ENCODE measurements around the gene GUK1. TPM values are rescaled to one million over a fixed set of nuclear protein-coding genes. Genes with fewer than 3 reads are reported as not detected.

Gene GUK1
- total RNA-seq, 4 donors from 2014 or later = 124 to 406 (median 289) TPM

DNA sequence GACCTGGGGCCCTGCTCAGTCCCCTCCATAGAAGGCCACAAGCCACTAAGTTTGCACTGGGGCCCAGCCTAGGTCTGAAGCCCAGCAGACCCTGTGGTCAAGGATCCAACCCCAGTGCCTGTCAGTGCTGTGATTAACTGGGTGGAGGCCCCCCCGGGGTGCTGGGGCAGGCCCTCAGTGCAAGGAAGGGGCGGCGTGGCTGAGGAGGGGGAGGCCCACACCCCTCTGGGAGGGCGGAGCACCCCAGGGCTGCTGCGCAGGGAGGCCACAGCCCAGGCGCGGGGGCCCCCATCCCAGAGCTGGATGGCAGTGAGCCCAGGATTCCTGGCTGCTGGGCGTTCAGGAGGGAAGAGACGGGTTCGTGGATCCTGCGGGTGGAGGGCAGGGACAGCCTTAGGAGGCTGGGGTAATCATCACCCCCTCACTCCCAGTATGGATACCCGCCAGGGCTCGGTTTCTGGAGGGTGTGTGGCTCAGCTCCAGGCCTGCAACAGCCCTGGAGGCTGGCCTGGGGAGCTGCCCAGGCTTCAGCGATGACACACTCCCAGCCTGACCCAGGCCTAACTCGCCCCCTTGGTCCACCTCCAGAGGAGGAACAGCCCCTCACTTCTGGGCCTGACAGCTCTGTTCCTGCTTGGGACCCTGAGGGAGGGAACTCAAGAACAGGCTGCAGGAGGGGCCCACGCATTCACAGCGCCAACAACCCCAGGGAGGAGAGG lies 10.5 kb downstream of the GUK1 start:
- intact Hi-C loops (cut with DNase I; ENCODE audit: low total_unique reads) = no loop called here
- H3K4me3 ChIP-seq = peak overlapping the region in 1 of 2 donors; percentile 34
- H3K9me3 ChIP-seq = no peaks in the 10 kb centered on the region
- no peaks in the 10 kb centered on the region for H3K27me3 ChIP-seq
- H3K27ac ChIP-seq = peak overlapping the region; percentile 88 to 91
- DNase-seq = peak; percentile 92
- H3K36me3 ChIP-seq = no peaks in the 10 kb centered on the region
- peaks cover 16 to 36% of the 10 kb centered on the region in 2 donors for H3K4me1 ChIP-seq
- TF ChIP-seq, protein P1, sequence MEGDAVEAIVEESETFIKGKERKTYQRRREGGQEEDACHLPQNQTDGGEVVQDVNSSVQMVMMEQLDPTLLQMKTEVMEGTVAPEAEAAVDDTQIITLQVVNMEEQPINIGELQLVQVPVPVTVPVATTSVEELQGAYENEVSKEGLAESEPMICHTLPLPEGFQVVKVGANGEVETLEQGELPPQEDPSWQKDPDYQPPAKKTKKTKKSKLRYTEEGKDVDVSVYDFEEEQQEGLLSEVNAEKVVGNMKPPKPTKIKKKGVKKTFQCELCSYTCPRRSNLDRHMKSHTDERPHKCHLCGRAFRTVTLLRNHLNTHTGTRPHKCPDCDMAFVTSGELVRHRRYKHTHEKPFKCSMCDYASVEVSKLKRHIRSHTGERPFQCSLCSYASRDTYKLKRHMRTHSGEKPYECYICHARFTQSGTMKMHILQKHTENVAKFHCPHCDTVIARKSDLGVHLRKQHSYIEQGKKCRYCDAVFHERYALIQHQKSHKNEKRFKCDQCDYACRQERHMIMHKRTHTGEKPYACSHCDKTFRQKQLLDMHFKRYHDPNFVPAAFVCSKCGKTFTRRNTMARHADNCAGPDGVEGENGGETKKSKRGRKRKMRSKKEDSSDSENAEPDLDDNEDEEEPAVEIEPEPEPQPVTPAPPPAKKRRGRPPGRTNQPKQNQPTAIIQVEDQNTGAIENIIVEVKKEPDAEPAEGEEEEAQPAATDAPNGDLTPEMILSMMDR (IDR thresholded peaks at IDR 0.05) = peak in 1 of 4 experiments; percentile 24
- no peak for TF ChIP-seq POLR2A (IDR thresholded peaks at IDR 0.05)

DNA sequence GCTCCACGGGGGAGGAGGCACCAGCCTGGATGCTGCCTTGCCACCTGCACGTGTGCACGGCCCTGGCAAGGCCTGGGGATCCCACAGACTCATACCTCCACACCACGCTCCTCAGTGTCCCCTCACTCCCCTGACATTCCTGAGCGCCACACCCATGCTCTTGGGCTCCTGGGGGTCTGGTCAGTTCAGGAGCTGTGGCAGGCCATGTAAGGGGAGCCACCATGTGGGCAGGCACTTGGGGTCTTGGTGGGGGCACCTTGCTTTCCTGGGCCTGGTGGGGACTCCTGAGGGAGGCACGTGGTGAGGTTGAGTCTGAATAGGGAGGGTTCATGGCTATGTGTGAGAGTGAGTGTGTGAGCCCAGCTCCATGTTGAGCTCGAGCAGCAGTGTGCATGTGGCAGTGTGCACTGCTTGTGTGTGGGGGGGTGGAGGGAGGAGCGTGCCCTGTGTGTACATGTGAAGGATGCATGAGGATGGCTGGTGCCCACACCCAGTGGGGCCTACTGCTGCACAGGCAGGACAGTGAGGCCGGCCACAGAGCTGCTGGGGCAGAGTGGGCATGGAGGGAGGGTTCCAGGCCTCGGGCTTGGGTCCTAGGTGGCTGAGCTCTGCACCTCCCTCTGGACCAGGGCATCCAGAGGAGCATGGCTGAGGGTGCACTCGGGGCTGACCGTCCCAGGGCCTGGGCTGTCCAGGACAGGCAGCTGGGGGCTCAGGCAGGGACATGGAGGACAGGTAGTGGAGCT lies 11.3 kb downstream of the GUK1 start:
- TF ChIP-seq, protein P1 (IDR thresholded peaks at IDR 0.05) = no peak
- no peak for TF ChIP-seq POLR2A (IDR thresholded peaks at IDR 0.05)
- Histone ChIP-seq H3K27ac (peak overlapping the region; percentile 88 to 91), H3K36me3 (no peaks in the 10 kb centered on the region), H3K27me3 (no peaks in the 10 kb centered on the region), H3K4me3 (peak overlapping the region in 1 of 2 donors; percentile 34), H3K9me3 (no peaks in the 10 kb centered on the region), H3K4me1 (peaks cover 16 to 36% of the 10 kb centered on the region in 2 donors)
- intact Hi-C loops (cut with DNase I; ENCODE audit: low total_unique reads) = no loop called here
- DNase-seq = peak; percentile 32 to 39

DNA sequence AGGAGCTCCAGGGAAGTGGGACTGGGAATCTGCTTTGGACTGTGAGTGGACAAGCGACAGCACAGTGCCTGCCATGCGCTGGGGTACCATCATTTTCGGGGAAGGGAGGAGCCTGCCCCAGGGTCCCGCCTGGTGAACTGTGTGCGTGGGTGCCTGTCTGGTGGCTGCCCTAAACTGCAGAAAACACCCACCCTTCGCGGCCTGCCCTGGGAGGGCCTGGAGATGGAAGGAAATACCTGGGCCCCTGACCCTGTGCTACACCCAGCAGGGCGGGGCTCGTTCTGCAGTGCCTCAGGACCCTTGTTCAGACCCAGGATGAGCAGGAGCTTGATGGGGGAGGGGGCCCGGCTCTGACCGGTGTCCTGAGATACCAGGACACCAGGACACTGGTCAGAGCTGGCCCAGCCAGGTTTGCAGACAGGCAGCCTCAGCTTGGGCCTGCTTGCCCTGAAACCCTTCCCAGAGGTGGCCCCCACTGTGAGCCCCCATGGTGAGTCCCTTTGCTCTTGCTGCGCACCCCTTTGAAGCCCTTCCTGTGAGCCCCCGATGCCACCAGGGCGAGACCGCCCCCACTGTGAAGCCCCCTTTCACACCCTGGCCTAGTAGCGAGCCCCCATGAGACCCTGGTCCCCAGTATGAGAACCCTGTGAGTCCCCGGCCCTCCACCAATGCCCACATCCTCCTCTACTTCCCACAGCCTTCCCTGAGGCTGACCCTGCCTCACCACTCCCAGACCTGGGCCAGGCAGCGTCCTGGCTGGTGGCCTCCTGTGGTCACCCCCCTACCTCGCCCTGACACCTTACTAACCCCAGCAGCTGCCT lies 12.2 kb downstream of the GUK1 start:
- Histone ChIP-seq H3K4me1 (peaks cover 16 to 36% of the 10 kb centered on the region in 2 donors), H3K36me3 (no peaks in the 10 kb centered on the region), H3K9me3 (no peaks in the 10 kb centered on the region), H3K27ac (peak overlapping the region; percentile 88 to 91), H3K4me3 (no peak overlapping the region), H3K27me3 (no peaks in the 10 kb centered on the region)
- DNase-seq = peak; percentile 16 to 18
- intact Hi-C loops (cut with DNase I; ENCODE audit: low total_unique reads) = no loop called here
- TF ChIP-seq POLR2A (IDR thresholded peaks at IDR 0.05) = no peak
- TF ChIP-seq, protein P1 (IDR thresholded peaks at IDR 0.05) = no peak

DNA sequence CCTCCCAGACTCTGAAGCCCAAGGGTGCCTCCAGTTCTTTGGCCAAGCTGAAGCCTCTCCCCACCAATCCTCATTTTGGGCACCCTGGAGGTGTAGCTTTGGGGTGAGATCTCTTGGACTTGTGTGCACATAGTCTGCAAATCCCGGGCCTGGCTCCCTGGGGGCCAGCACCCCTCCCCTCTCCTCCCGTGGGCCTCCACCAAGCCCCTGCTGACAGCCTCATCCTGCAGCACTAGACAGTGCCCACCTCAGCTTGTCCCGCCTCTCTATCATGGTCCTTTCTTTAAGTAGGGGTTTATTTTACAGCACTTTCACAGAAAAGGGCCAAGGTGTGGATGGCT lies 12.8 kb downstream of the GUK1 start:
- no peak overlapping the region for H3K4me3 ChIP-seq
- peak overlapping the region in 1 of 2 donors; percentile 91 for H3K27ac ChIP-seq
- no peaks in the 10 kb centered on the region for H3K27me3 ChIP-seq
- peaks cover 16 to 36% of the 10 kb centered on the region in 2 donors for H3K4me1 ChIP-seq
- no peak for TF ChIP-seq POLR2A (IDR thresholded peaks at IDR 0.05)
- TF ChIP-seq, protein P1 (IDR thresholded peaks at IDR 0.05) = no peak
- peak; percentile 12 to 14 for DNase-seq
- no peaks in the 10 kb centered on the region for H3K9me3 ChIP-seq
- intact Hi-C loops (cut with DNase I; ENCODE audit: low total_unique reads) = no loop called here
- H3K36me3 ChIP-seq = no peaks in the 10 kb centered on the region

All from uterus (tissue), 4 donors.